T-helper 1 cell treated with Interleukin-12 subunit alpha and Interleukin-12 subunit beta and Interleukin-4 antibody, amounts not matched to agents 30 ng/mL and 1 ng/mL, for 36 hours (primary cell): ENCODE data around the gene MTFP1. TPM values are rescaled to one million over a fixed set of nuclear protein-coding genes. Genes with fewer than 3 reads are reported as not detected.

Experiments
- intact Hi-C: fragments of 100-400 bp; cut with micrococcal nuclease; formaldehyde crosslinking; loops from one replicate; pipeline ENCODE4 v1.15.1; 2024
- total RNA-seq: library from RNA; stranded (reverse); gene quantifications from 2 replicates; pipeline ENCODE4 v1.2.3, GENCODE V29; 2022

MTFP1 gene, protein sequence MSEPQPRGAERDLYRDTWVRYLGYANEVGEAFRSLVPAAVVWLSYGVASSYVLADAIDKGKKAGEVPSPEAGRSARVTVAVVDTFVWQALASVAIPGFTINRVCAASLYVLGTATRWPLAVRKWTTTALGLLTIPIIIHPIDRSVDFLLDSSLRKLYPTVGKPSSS
- 43.1 and 43.8 TPM in 2 replicates for total RNA-seq

DNA sequence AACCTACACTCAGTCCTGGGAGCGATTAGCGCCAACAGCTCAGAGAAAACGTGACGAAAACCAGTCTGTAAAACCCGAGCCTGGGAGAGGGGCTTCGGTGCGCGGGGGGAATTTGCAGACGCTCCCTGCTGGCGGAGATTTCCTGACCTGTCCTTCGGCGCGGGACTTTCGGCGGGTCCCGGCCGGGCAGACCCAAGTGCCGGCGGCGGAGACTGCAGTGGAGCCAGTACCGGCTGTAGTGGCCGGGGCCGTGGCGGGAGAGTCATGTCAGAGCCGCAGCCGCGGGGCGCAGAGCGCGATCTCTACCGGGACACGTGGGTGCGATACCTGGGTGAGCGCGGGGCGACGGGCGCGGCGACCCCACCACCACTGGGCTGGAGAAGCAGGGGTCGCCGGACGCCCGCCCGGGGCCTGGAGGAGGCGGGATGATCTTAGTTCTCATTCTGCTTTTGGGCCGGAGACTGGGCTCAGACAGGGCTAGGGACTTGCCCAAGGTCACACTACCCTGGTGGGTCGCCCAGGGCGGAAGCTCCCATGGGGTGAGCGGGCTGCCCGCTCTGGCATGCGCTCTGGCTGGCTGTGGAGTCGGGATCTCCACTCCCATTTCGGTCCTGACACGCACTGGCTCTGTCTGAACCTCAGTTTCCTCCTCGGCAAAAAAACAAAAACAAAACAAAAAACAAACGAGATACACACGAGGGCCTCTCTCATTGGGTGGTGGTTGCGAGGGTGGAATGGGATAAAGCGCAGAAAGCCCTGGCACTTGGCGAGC, at the start of gene MTFP1:
Gene MTFP1 (plus strand): TSS at position 153 of the 772 bp plus-strand sequence. CDS start 112 bp downstream, at position 265.
- intact Hi-C loops = loop anchor here (1.0 to 2.0 kb wide), 5 partner anchors 9 to 59 kb away; no protein-coding TSS in a partner anchor

DNA sequence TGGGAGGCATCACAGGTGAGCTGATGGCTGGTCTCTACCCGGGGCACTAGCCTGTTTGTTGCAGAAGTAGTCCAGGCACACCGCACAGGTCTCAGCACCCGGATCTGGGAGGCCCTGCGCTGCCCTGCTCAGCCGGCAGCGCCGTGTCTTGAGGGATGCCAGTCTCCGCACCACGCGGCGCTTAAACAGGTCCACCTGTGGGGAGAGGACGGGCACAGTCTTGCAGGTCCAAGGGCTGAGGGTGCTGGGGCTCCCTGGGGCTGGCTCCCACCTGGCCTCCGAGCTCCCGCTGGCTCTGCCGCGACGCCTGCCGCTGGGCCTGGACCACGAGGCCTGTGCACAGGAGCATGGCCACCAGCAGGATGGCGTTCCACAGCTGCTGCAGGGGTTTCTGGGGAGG, 45.6 kb upstream of the MTFP1 start:
- intact Hi-C loops = no loop called here

DNA sequence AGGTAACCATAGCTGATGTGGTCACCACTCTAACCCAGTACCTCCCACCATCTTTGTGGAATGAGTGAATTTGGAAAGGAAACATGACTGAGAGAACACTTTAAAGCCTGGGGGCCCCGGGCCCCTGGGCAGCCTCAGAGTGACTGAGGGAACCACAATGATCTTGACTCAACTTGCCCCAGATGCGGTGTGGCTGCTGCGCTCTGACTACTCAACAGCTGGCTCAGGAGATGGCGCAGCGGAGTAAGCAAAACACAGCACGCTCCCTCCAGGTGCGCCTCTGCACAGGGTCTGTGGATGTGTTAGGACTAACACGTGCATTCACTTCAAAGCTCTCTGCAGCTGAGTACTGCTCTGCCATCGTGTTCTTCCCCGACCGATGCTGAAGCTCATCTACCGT, 44.3 kb upstream of the MTFP1 start:
- intact Hi-C loops = no loop called here

DNA sequence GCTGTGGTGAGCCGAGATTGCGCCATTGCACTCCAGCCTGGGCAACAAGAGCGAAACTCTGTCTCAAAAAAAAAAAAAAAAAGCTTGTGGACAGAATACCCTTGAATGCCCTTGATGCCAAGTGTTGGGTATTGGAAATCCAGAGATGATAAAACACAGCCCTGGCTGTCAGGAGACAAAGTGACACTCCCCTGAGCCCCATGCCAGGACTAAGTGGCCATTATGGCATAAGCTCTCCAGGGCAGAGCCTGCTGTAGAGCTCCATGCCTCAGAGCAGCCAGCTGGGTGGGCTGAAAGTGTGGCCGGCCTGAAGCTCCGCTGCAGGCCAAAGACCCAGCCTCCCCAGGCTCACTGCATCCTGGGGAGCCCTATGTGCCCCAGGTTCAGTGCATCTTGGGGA, 43.2 kb upstream of the MTFP1 start:
- intact Hi-C loops = no loop called here

DNA sequence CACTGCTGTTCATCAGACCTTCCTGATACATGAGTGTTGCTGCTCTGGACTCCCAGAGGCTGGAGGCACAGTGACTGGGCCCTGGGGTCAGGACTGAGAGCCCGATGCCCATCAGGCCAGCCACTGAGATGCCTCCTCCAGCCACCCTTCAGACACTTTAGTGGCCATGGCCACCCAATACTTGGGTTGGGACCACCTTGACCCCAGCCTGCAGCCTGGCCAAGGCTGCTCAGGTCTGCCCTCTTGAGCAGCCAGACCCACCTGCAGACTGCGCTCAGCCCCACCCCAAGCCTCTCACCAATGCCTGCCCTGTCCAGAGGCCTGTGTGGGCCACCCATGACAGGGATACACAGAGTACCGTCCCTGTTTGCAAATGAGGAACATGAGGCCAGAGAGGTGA, 42.5 kb upstream of the MTFP1 start:
- intact Hi-C loops = no loop called here

DNA sequence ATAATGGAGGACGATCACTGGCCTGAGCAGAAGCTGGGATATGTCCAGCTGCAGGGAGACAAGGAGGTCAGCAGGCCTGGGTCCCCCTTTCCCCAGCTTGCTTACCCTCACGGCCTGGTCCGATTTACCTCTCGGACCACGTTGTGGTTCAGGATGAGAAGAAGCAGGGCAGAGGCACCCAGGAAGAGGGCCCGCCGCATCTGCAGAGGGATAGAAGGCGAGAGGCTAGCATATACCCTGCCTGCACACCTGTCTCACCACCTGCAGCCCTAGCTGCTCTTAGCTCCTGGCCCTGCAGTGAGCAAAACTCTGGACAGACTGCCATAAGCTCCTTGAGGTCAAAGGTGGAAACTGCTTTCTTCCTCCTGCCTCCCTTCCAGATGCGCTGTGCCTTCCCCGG, 39.6 kb upstream of the MTFP1 start:
- intact Hi-C loops = no loop called here

DNA sequence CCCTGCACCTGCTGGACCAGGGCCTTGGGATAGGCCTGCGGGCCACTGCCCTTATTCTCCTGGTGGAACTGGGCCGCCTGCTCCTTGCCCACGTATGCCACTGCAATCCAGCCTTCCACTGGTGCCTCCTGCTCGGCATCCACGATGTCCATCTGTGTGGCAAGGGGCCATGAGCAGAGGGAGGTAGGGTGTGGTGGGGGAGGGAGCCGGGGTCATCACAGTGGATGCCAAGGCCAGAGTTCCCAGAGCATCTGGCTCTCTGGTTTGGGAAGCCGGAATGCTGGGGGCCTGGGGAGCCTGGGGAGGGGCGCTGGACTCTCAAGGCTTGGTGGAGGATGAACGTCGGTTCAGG, 39.0 kb upstream of the MTFP1 start:
- intact Hi-C loops = no loop called here

DNA sequence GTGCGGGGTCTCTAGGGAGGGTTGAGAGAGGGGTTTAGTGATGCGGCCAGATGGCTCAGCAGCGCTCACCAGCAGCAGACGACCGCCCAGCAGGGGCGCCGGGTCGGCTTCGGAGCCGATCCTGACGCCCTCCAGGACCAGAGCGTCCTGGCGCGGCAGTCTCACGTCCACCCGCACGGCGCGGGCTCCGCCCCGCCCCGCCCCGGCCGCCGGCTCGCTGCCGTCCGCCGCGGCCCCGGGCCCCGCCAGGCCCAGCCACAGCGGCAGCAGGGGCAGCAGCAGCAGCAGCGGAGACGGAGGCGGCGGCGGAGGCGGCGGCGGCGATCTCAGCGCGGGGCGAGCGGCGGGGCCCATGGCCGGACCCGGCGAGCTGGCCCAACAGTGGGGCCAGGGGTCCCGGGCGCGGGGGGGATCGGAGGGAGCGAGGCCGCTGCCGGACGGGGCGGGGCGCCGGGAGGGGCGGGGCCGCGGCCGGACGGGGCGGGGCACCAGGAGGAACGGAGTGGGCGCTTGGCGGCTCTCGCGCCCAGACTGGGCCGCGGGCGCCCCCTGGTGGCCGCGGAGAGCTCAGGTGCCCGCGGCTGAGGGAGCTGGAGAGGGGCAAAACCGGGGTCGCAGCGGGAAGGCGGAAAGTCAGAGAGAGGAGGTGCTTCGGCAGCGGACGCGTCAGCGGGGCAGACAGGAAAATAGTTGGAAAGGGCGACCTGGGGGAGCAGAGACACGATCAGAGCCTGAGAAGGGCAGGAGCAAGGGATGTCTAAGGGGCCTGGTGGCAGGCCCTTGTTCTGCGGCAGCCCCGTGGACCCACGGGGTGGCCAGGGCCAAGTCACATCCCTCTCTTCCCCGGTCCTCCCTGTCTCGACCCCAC, 38.4 kb upstream of the MTFP1 start, which contains the start of gene RNF215:
Gene RNF215 (minus strand): TSS at position 452 of the 868 bp plus-strand sequence. CDS start 98 bp downstream, at position 354.
- intact Hi-C loops = loop anchor here (1.0 kb wide), 5 partner anchors 31 to 279 kb away; partner anchors contain the start of genes OSM, SF3A1 and TBC1D10A

DNA sequence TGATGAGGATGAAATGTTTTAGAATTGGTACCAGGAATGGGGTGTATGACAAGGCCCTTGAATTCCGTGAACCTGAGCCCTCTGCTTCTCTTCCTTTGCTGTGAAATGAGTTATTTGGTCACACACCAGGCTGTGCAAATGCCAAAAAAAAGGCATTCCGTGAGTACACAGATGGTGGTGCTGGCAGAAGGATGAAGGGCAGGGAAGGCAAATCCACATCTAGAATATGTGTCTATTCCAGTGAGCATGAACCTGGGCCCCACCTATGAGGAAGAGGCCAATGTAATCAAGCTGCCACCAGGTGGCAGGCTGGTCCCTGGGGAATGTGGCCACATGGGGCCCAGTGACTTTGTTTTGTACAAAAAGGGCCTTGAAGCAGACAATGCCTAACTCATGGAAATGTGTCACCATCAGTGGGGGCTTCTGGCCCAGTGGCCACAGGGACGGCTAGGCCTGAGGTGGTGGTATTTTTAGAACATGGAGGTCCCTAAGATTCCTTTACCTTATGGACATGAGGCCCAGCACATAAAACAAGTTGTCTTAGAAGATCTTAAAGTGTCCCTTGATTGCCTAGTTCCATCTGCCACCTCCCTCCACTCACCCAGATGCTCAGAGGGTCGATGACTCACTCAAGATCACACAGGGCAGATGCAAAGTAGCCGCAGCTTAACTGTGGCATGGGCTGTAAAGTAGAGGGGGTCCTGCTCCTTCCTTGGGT, 34.4 kb upstream of the MTFP1 start:
- intact Hi-C loops = loop anchor here (1.0 kb wide), 8 partner anchors 35 to 364 kb away; no protein-coding TSS in a partner anchor

DNA sequence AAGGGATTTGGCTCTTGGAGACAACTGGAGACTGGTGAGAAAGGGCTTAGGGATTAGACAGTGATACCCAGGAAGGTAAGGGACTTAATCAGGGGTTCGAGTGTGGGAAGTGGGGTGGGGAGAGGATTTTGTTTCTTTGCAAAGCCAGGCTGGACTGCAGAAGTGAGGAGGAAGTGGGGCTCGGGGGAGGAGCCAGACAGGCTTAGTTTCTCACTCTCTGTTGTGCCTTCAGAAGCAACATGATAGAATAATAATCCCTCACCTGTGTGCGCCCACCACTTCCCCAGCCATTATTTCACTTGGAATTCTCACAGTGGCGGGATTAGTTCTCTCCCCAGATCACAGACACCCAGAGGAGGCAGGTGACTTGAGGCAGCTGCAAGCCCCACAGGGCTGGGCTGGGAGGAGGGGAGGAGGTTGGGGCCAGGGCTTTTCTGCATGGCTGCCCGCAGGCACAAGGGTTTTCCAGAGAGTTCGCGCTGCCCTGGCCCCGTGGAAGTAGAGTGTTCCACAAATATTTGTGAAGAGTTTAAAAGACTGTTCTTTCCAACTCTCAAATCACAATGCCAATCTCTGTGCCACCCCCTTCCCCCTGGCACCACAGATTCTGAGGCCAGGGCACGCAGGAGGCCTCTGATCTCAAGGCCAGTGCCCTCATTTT, 32.8 kb upstream of the MTFP1 start:
- intact Hi-C loops = loop anchor here (1.0 kb wide), 1 partner anchor 286 kb away; no protein-coding TSS in a partner anchor

DNA sequence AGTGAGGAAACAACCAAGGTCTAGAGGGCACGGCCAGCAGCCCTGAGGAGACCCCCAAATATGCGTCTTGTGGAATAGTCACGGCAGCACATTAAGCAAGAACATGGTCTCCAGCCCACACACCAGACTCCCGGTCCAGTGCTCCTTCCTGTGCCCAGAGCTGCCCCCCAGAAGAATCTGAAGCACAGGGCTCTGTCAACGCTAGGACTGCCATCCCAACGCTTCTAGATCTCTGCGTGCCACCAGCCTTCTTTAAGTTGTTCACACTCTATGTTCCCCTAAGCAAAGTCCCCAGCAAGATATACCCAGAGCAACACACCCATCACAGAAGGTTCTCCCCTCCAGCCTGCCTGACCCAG, 32.3 kb upstream of the MTFP1 start:
- intact Hi-C loops = no loop called here

DNA sequence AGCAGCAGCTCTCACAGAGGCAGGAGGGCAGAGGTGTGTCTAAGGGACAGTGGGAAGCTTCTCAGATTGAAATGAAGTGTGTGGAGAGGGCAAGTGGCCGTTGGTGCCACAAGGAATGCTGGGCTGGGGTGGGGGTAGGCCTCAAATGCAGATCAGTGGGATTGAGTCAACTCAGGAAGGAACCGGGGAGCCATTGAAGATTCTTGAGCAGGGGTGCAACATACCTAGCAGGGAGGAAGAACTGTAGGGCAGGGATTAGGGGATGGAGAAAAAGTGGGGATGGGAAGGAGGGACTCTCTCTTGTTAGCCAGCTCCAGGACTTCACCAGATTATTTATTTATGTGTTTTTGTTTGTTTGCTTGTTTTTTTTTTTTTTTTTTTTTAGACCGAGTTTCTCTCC, 31.7 kb upstream of the MTFP1 start:
- intact Hi-C loops = no loop called here

DNA sequence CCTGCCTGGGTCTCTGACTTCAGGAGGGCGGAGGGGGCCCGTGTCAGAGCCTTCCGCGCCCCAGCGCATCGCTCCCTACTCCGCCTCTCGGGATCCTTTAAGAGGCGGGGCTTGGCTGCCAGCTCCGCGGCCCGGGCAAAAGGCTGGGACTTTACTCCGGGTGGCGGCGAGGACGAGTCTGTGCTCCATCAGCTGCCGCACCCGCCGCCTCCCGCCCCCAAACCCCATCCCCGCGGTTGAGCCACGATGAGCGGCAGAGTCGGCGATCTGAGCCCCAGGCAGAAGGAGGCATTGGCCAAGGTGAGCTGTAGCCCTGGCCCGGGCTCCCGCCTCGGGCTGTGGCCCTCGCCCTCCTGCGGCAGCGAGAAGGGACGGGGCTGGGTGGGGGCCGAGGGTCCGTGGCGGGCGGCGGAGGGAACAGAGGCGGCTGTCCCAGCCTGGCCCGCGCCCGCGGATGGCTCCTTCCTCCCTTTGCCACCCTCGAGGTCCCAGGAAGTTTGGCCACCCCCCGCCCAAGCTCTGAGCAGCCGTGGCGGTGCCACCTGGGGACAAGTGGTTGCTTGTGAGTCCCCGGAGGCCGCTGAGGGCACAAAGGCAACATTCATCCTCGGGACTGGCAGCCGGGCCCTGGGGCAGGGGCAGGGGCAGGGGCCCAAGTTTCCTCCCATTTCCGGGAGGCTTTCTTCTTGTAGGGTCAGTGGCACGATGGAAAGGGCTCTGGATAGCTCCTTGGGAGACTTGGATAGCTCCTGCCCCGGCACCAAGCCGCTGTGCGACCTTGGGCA, 28.5 kb upstream of the MTFP1 start, which contains the start of gene SEC14L2:
Gene SEC14L2 (plus strand): TSS at position 148 of the 785 bp plus-strand sequence. CDS start 99 bp downstream, at position 247.
- intact Hi-C loops = loop anchor here (1.0 kb wide), 2 partner anchors 27 to 205 kb away; no protein-coding TSS in a partner anchor

DNA sequence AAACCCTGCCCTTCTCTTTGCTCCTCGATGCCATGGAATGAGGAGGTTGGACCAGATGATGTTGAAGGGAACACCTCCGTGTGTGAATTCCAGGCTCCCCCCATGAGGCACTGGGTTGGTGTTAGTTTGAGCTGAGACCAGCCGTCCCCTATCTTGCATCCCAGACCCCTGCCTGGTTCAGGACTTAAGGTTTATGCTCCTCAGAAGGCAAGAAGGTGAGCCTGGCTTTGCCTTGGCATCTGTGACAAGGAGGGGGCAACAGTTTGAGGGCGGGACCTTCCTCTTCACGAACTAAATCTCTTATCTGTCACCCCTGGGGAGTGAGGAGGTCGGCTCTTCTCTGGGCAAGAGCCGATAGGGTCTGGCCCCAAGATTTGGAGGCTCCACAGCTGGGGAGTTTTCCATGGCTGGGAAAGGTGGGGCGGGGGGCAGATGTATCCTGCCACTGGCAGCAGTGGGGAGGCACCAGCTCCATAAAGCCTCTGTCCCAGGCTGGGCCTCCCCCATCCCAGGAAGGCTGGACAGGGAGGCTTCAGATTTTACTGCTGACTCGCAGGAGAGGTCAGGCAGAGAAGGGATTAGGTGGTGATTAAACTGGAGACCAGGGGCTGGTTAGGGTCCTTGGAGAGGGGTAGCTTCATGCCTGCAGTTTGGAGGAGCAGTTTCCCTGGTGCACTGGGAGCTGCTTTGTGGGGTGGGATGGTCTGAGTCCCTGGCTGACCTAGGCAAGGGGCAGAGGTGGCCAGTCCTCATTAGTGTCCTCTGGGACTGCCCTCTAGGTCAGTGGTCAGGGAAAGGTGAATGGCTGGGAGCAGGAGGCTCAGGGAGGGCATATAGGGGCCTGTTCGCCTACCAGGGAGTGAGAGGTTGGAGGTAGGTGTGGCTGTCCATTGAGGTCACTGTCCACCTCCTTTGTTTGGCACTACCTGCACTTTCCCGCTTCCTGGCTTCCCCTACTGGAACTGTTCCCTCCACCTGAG, 27.6 kb upstream of the MTFP1 start:
- intact Hi-C loops = loop anchor here (1.0 kb wide), 1 partner anchor 204 kb away; no protein-coding TSS in a partner anchor

DNA sequence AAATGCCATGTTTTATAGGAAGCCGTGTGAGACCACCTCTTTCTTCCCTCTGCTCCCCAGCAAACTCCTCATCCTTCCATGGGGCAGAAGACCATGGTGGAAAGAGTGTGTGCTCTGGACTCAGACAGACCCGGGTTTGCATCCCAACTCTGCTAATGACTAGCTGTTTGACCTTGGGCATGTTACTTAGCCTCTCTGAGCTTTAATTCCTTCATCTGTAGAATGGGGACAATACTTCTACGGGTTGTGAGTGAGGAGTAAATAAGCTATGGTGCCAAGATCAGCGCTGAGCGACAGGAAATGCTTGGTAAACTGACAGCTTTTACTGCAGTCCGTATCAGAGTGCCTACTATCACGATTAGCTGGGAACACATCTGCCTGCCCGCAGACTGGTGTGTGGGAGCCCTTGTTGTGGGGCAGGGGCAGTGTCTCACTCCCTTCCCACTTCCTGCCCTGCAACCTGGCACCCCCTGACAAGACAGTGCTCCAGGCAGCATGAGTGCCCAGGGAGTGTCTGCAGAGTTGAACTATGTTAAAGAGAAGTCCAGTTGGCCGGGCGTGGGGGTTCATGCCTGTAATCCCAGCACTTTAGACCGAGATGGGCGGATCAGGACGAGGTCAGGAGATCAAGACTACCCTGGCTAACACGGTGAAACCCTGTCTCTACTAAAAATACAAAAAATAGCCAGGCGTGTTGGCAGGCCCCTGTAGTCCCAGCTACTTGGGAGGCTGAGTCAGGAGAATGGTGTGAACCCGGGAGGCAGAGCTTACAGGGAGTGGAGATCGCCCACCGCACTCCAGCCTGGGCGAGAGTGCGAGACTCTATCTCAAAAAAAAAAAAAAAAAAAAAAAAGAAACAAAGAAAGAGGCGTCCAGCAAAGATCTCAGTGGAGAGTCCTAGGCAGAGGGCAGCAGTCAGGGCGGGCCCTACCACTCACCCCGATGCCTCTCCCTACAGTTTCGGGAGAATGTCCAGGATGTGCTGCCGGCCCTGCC, 26.6 kb upstream of the MTFP1 start:
- intact Hi-C loops = no loop called here

DNA sequence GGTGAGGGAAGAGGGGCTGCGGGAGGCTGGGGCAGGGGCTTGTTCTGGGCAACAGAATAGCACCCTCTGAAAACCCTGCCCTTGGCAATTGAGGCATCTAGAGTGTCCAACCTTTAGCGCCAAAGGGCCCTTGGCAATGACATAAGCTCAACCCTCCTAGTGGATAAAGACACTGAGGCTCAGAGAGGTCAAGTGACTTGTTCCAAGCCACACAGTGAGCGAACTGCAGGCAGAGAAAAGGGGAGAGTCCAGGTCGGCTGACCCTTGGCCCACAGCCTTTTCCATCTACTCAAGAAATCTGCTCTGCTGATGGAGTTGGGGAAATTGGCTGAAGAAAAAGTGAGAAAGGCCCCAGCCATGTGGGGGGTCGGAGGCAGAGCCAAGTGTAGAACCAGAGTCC, 25.9 kb upstream of the MTFP1 start:
- intact Hi-C loops = no loop called here

DNA sequence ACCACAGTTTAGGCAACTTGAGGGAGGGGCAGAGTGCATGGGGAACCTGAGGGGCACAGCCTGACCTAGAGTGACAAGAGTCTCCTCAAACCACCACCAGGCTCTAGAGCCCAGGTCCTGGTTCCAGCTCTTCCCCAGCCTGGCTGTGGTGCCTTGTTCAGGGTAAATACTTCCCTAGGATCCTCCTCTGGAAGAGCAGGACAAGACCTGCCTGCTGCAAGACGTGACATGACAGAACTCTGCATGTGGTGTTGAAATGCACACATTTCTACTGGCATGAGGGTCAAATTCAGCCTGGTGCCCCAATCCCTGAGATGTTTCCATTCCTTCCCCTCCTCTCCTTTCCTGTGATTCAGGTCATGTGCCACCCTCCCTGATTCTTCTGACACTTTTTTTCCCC, 25.4 kb upstream of the MTFP1 start:
- intact Hi-C loops = no loop called here
